22Rv1 (cell line): ENCODE measurements around the gene SCAP.
A peak's percentile ranks its signal among the peaks of the same experiment; 100 is the strongest.

Source experiments
- ZFX ChIP-seq: fragments of 450-650 bp; IDR thresholded peaks from 2 replicates; pipeline ENCODE4 v1.6.1; 2017; ENCODE audit warnings: antibody characterized with exemption, borderline replicate concordance
- TF ChIP-seq, protein P1 (sequence below): fragments of 450-650 bp; IDR thresholded peaks from 2 replicates; pipeline ENCODE4 v1.5.1; 2017; ENCODE audit warnings: mild to moderate bottlenecking

GRCh38 chr3:47422743-47423142 lies 53.0 kb downstream of the SCAP start:
- TF ChIP-seq, protein P1, sequence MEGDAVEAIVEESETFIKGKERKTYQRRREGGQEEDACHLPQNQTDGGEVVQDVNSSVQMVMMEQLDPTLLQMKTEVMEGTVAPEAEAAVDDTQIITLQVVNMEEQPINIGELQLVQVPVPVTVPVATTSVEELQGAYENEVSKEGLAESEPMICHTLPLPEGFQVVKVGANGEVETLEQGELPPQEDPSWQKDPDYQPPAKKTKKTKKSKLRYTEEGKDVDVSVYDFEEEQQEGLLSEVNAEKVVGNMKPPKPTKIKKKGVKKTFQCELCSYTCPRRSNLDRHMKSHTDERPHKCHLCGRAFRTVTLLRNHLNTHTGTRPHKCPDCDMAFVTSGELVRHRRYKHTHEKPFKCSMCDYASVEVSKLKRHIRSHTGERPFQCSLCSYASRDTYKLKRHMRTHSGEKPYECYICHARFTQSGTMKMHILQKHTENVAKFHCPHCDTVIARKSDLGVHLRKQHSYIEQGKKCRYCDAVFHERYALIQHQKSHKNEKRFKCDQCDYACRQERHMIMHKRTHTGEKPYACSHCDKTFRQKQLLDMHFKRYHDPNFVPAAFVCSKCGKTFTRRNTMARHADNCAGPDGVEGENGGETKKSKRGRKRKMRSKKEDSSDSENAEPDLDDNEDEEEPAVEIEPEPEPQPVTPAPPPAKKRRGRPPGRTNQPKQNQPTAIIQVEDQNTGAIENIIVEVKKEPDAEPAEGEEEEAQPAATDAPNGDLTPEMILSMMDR = peak; percentile 24; the same call in 1 of the 2 replicates
- no peak for TF ChIP-seq ZFX
